ENCODE measurements around the gene OR5AU1.

OR5AU1 gene

DNA sequence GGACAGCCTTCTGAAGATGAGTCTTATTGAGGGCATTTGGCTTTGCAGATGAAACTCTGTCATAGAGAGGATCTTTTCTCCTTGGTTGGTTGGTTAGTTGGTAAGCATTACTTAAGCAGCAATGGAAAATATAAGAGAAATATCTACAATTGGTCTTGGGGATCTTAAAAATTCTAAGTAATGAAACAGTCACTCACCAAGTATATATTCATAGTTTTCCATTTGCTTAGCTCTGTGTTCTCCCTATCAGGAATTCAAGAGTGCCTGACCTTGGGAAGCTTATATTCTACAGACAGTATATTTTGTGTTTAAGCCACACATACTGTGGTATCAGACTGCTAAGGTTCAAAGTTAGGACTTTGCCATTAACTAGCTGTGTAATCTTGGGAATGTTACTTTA lies at the start of gene OR5AU1:
TSS of gene OR5AU1 (minus strand) at position 101 of the 400 bp plus-strand sequence. CDS start 191 bp downstream, outside the sequence.
- Mint-ChIP-seq H3K27ac (no peak within 1 kb of the TSS), H3K4me1 (no peaks in the 10 kb centered on the region), H3K27me3 (peaks cover 20% of the 10 kb centered on the region), H3K9me3 (peaks cover 1% of the 10 kb centered on the region), H3K36me3 (no peaks in the 10 kb centered on the region), H3K4me3 (no peak within 1 kb of the TSS)
- DNase-seq (ENCODE audit: low spot score in 2 of 2) (no peak), ATAC-seq (ENCODE audit: low read depth) (no peak)

DNA sequence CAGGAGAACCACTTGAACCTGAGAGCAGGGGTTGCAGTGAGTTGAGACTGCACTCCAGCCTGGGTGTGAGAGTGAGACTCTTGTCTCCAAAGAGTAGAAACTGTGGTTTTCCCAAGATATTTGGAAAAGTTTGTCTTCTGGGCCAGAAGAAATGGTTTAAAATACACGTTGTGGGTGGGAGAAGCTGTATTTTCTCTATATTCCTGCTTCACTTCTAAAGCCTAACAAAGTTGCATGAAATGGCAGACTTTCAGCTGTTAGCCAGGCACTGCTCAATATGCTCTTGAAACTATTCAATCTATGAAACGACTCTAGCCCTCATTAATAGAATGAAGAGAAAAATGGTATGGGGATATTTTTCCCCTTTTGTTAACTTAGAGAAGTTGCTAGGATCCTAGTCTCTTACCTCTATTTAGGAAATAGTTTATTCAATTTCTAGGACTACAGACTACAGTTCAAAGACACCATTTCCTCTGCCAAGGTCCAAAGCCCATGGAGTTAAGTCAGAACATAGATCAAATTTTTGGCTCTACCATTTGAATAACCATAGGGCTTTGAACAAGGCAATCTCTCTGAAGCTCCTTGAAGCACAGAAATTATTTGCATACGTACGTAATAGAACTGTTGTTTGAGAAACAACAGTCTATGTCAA lies 49.3 kb upstream of the OR5AU1 start:
- Mint-ChIP-seq H3K4me3 (no peak overlapping the region), H3K4me1 (peaks cover 14% of the 10 kb centered on the region), H3K27me3 (no peaks in the 10 kb centered on the region), H3K27ac (no peak overlapping the region), H3K9me3 (no peaks in the 10 kb centered on the region), H3K36me3 (peaks cover 14% of the 10 kb centered on the region)
- ATAC-seq (ENCODE audit: low read depth) (no peak), DNase-seq (ENCODE audit: low spot score in 2 of 2) (no peak)

GRCh38 chr14:21204167-21205025 lies 48.5 kb upstream of the OR5AU1 start:
- peak overlapping the region; percentile 8 for H3K27ac Mint-ChIP-seq
- H3K4me3 Mint-ChIP-seq = no peak overlapping the region
- no peaks in the 10 kb centered on the region for H3K9me3 Mint-ChIP-seq
- peaks cover 14% of the 10 kb centered on the region for H3K4me1 Mint-ChIP-seq
- ATAC-seq (ENCODE audit: low read depth) = no peak
- no peaks in the 10 kb centered on the region for H3K27me3 Mint-ChIP-seq
- peaks cover 12% of the 10 kb centered on the region for H3K36me3 Mint-ChIP-seq
- no peak for DNase-seq (ENCODE audit: low spot score in 2 of 2)

- ATAC-seq (ENCODE audit: low read depth) (no peak), DNase-seq (ENCODE audit: low spot score in 2 of 2) (no peak)
- Mint-ChIP-seq H3K36me3 (peaks cover 12% of the 10 kb centered on the region), H3K9me3 (no peaks in the 10 kb centered on the region), H3K4me1 (peaks cover 14% of the 10 kb centered on the region), H3K27ac (peak overlapping the region; percentile 8), H3K27me3 (no peaks in the 10 kb centered on the region), H3K4me3 (no peak overlapping the region)
Measured at GRCh38 chr14:21203470-21204166, 47.8 kb upstream of the OR5AU1 start.

- H3K36me3 Mint-ChIP-seq = peaks cover 7% of the 10 kb centered on the region
- DNase-seq (ENCODE audit: low spot score in 2 of 2) = no peak
- no peak for ATAC-seq (ENCODE audit: low read depth)
- no peaks in the 10 kb centered on the region for H3K27me3 Mint-ChIP-seq
- no peak overlapping the region for H3K4me3 Mint-ChIP-seq
- H3K4me1 Mint-ChIP-seq = peaks cover 14% of the 10 kb centered on the region
- H3K9me3 Mint-ChIP-seq = no peaks in the 10 kb centered on the region
- H3K27ac Mint-ChIP-seq = peak overlapping the region; percentile 8
Measured at GRCh38 chr14:21202463-21203358, 46.8 kb upstream of the OR5AU1 start.

- Mint-ChIP-seq H3K27me3 (no peaks in the 10 kb centered on the region), H3K4me1 (peaks cover 12% of the 10 kb centered on the region), H3K27ac (peak overlapping the region; percentile 8), H3K9me3 (no peaks in the 10 kb centered on the region), H3K4me3 (no peak overlapping the region), H3K36me3 (peaks cover 3% of the 10 kb centered on the region)
- DNase-seq (ENCODE audit: low spot score in 2 of 2) (no peak), ATAC-seq (ENCODE audit: low read depth) (no peak)
Measured at GRCh38 chr14:21201732-21202462, 46.0 kb upstream of the OR5AU1 start.

- Mint-ChIP-seq H3K4me3 (no peak overlapping the region), H3K27me3 (no peaks in the 10 kb centered on the region), H3K36me3 (no peaks in the 10 kb centered on the region), H3K4me1 (peaks cover 7% of the 10 kb centered on the region), H3K27ac (no peak overlapping the region), H3K9me3 (no peaks in the 10 kb centered on the region)
- DNase-seq (ENCODE audit: low spot score in 2 of 2) = no peak
- no peak for ATAC-seq (ENCODE audit: low read depth)
Measured at GRCh38 chr14:21200752-21201461, 45.0 kb upstream of the OR5AU1 start.

GRCh38 chr14:21199611-21200560 lies 44.0 kb upstream of the OR5AU1 start:
- Mint-ChIP-seq H3K36me3 (no peaks in the 10 kb centered on the region), H3K9me3 (no peaks in the 10 kb centered on the region)
- ATAC-seq (ENCODE audit: low read depth) = no peak

GRCh38 chr14:21197418-21198205 lies 41.7 kb upstream of the OR5AU1 start:
- no peak for DNase-seq (ENCODE audit: low spot score in 2 of 2)
- H3K9me3 Mint-ChIP-seq = no peaks in the 10 kb centered on the region
- H3K4me3 Mint-ChIP-seq = no peak overlapping the region
- no peaks in the 10 kb centered on the region for H3K36me3 Mint-ChIP-seq
- peaks cover 3% of the 10 kb centered on the region for H3K4me1 Mint-ChIP-seq
- H3K27ac Mint-ChIP-seq = no peak overlapping the region
- no peak for ATAC-seq (ENCODE audit: low read depth)
- H3K27me3 Mint-ChIP-seq = no peaks in the 10 kb centered on the region

More at GRCh38 chr14:21199611-21200560, 44.0 kb upstream of the OR5AU1 start:
- DNase-seq (ENCODE audit: low spot score in 2 of 2) = no peak
- no peak overlapping the region for H3K4me3 Mint-ChIP-seq
- H3K4me1 Mint-ChIP-seq = peaks cover 7% of the 10 kb centered on the region
- H3K27me3 Mint-ChIP-seq = no peaks in the 10 kb centered on the region
- no peak overlapping the region for H3K27ac Mint-ChIP-seq

DNA sequence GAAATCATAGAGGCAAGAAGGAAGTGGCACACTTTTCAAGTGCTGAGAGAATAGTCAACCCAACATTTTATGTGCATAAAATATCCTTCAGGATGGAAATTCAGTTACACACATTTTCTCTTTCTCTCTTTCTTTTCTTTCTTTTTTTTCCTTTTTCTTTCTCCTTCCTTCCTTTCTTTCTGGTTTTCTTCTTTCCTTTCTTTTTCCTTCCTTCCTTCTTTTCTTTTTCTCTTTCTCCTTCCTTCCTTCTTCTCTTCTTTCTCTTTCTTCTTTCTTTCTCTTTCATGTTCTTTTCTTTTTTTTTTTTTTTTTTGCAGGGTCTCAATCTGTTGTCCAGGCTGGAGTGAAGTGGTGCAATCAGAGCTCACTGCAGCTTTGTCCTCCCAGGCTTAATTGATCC lies 38.7 kb upstream of the OR5AU1 start:
- Mint-ChIP-seq H3K36me3 (no peaks in the 10 kb centered on the region), H3K27ac (peak overlapping the region; percentile 61), H3K9me3 (no peaks in the 10 kb centered on the region), H3K4me3 (peak overlapping the region; percentile 3), H3K27me3 (no peaks in the 10 kb centered on the region), H3K4me1 (peaks cover 4% of the 10 kb centered on the region)
- no peak for DNase-seq (ENCODE audit: low spot score in 2 of 2)
- no peak for ATAC-seq (ENCODE audit: low read depth)

- Mint-ChIP-seq H3K9me3 (no peaks in the 10 kb centered on the region), H3K4me1 (peaks cover 4% of the 10 kb centered on the region), H3K36me3 (no peaks in the 10 kb centered on the region), H3K4me3 (peak overlapping the region; percentile 62), H3K27ac (no peak overlapping the region), H3K27me3 (no peaks in the 10 kb centered on the region)
- no peak for DNase-seq (ENCODE audit: low spot score in 2 of 2)
- ATAC-seq (ENCODE audit: low read depth) = no peak
Measured at GRCh38 chr14:21192875-21193535, 37.1 kb upstream of the OR5AU1 start.
